Motor neuron (in vitro differentiated cells): Measurements from ENCODE around the gene NEURL3. TPM values are rescaled to one million over a fixed set of nuclear protein-coding genes. Genes with fewer than 3 reads are reported as not detected.
"Not testable (repeated sequence)": the region's sequence is repeated elsewhere in the genome, so short reads cannot be mapped to it uniquely, and the experiment has no call there.

Source experiments
- ATAC-seq, 8 experiments: fragments of 200-7000 bp; cut with Tn5 transposase; replicated peaks in 6 of 8; 2 replicates each; pipeline ENCODE4 v1.8.0; 2021; ENCODE audit warnings: mild to moderate bottlenecking in 8 of 8, moderate library complexity in 8 of 8
- H3K27ac ChIP-seq, 2 donors: fragments of 250-450 bp; sonication (Bioruptor Pico); 2 replicates each; pipeline ENCODE4 v1.9.0; 2021; ENCODE audit warnings: antibody characterized with exemption in 2 of 2, mild to moderate bottlenecking in 2 of 2, moderate library complexity in 1 of 2
- H3K4me1 ChIP-seq, 2 donors: fragments of 250-450 bp; sonication (Bioruptor Pico); replicated peaks in 1 of 2; 2 replicates each; pipeline ENCODE4 v1.6.1; 2021; ENCODE audit warnings: antibody characterized with exemption in 2 of 2, mild to moderate bottlenecking in 2 of 2, moderate library complexity in 1 of 2
- H3K4me3 ChIP-seq, 5 donors: fragments of 250-450 bp; sonication (Bioruptor Pico); 2 replicates each; pipeline ENCODE4 v1.9.0; 2021; ENCODE audit warnings: antibody characterized with exemption in 5 of 5, mild to moderate bottlenecking in 5 of 5, moderate library complexity in 4 of 5
- WGBS, 10 experiments: fragments of 450-650 bp; shearing (Covaris generic); methylation state at CpG; one replicate each; pipeline ENCODE4 v1.0.0; 2022; 5-methylcytosine and 5-hydroxymethylcytosine counted together
- in situ Hi-C, 9 experiments: fragments of 400-800 bp; cut with MboI; loops; one replicate each; pipeline ENCODE4 v1.15.0; 2021; ENCODE audit warnings: low sequenced_read_pairs in 9 of 9, low pct_unique_long_range_greater_than_20kb in 2 of 9; ENCODE audit not compliant: unreplicated experiment in 9 of 9
- total RNA-seq, 8 experiments: library from RNA; unstranded; fragments of 300-600 nt; gene quantifications; 2 replicates each; pipeline versions ENCODE4 v1.2.3 to v1.2.4, GENCODE V29; 2022

NEURL3 gene
- total RNA-seq, 8 experiments from 2014 or later: 0.13 to 0.52 (median 0.17) TPM; not detected in 4

GRCh38 chr2:96506907-96507240, 1.7 kb upstream of the NEURL3 start:
- in situ Hi-C loops: loop anchor here in 4 of 9 experiments (10.0 to 25.0 kb wide), 3 partner anchors 92 to 102 kb away; no protein-coding TSS in a partner anchor
- H3K27ac ChIP-seq: no peak overlapping the region
- H3K4me3 ChIP-seq: no peak overlapping the region
- no peak for ATAC-seq
- 50 to 100% (median 90%) methylated on average over 1 to 7 of the region's 7 CpGs; no CpG with 5 or more reads in 1 of the 10 experiments for WGBS, 10 experiments
- peaks cover 0 to 3% of the 10 kb centered on the region in 2 donors for H3K4me1 ChIP-seq

GRCh38 chr2:96506016-96506906, 1.1 kb upstream of the NEURL3 start:
- Histone ChIP-seq H3K4me3 (no peak overlapping the region), H3K27ac (no peak overlapping the region), H3K4me1 (peaks cover 0 to 3% of the 10 kb centered on the region in 2 donors)
- no peak for ATAC-seq
- WGBS, 10 experiments: 70 to 93% (median 83%) methylated on average over 1 to 5 of the region's 8 CpGs; no CpG with 5 or more reads in 5 of the 10 experiments
- in situ Hi-C loops: loop anchor here in 4 of 9 experiments (10.0 to 25.0 kb wide), 3 partner anchors 91 to 101 kb away; no protein-coding TSS in a partner anchor

DNA sequence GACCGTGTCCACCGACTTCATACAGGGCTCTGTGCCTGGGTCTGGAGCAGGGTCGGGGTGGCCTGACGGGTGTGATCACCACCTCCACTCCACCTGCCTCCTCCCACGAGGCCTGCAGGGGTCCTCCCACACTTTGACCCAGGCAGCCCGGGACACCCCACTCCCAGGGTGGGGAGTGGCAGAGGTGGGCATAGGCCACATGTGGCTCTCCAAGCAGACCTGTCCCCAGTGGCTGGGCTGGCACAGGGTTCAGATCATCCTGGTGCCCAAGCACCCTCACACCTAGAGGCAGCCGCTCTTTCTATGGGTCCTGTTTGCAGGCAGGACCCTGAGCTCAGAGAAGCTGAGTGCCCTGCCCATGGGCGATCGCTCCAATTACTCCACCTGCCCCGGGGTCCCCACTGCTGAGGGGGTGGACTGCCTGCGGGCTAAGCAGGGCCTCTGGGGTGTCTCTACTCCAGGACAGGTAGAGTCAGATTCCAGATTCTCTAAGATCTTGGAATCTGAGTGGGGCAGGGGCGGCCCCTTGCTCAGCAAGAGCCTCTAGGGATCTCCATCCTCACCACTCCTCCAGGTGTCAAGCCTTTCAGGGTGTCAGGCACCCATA, 1.4 kb downstream of the NEURL3 start:
- no peak for ATAC-seq
- Histone ChIP-seq H3K27ac (no peak overlapping the region), H3K4me3 (no peak overlapping the region), H3K4me1 (no peaks in the 10 kb centered on the region)
- 40 to 94% (median 90%) methylated on average over 1 to 3 of the region's 12 CpGs; no CpG with 5 or more reads in 6 of the 10 experiments for WGBS, 10 experiments
- in situ Hi-C loops: loop anchor here in 4 of 9 experiments (10.0 to 25.0 kb wide), 3 partner anchors 89 to 99 kb away; no protein-coding TSS in a partner anchor

DNA sequence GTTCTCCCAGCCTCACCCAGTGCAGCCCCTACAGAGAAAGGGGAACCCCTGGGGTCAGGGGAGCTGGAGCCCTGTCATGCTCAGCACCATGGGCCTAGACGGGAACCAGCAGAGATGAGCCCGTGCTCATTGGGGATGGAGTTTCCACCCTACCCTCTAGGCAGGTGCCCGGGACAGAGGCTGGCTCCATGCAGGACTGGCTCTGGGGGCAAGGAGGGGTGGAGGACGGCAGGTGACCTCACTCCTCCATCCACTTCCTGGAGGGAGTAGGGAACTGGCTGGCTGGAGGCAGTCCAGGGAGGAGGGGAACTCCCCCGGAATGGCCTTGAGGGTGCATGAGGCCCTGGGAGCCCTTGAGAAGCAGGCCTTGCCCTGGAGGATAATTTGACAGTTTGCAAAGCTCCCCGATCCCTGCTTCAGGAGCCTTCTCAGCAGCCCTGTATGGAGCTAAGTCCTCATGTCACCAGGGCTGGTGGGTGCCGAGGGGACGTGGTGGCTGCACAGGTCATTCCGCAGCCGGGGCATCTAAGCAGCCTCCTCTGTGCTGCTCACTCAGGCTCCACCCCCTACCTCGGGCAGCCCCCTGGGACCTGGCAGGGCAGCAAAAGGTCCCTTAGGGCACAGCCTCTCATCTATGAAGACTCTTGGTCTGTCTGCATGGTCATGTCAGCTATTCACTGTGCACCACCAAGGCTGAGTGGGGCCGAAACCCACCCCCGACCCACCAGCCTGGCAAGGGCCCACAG, 2.1 kb downstream of the NEURL3 start:
- in situ Hi-C loops: loop anchor here in 4 of 9 experiments (10.0 to 25.0 kb wide), 3 partner anchors 88 to 98 kb away; no protein-coding TSS in a partner anchor
- 72 to 83% (median 76%) methylated on average over 2 to 5 of the region's 13 CpGs; no CpG with 5 or more reads in 6 of the 10 experiments for WGBS, 10 experiments
- no peak for ATAC-seq

GRCh38 chr2:96501886-96502810, 3.0 kb downstream of the NEURL3 start:
- 37 to 100% (median 74%) methylated on average over 1 to 7 of the region's 16 CpGs; no CpG with 5 or more reads in 4 of the 10 experiments for WGBS, 10 experiments
- ATAC-seq: no peak
- in situ Hi-C loops: loop anchor here in 4 of 9 experiments (10.0 to 25.0 kb wide), 3 partner anchors 87 to 97 kb away; no protein-coding TSS in a partner anchor
- H3K4me1 ChIP-seq: no peaks in the 10 kb centered on the region
- H3K27ac ChIP-seq: no peak overlapping the region
- H3K4me3 ChIP-seq: no peak overlapping the region

More for the DNA sequence above, 2.1 kb downstream of the NEURL3 start:
- no peaks in the 10 kb centered on the region for H3K4me1 ChIP-seq
- H3K27ac ChIP-seq: no peak overlapping the region
- no peak overlapping the region for H3K4me3 ChIP-seq

GRCh38 chr2:96501471-96501874, 3.7 kb downstream of the NEURL3 start:
- H3K4me1 ChIP-seq: no peaks in the 10 kb centered on the region
- no peak overlapping the region for H3K27ac ChIP-seq
- no peak for ATAC-seq
- no peak overlapping the region for H3K4me3 ChIP-seq
- in situ Hi-C loops: loop anchor here in 4 of 9 experiments (10.0 to 25.0 kb wide), 3 partner anchors 87 to 97 kb away; no protein-coding TSS in a partner anchor
- WGBS, 10 experiments: 17 to 83% (median 60%) methylated on average over 1 of the region's 2 CpGs; no CpG with 5 or more reads in 7 of the 10 experiments

DNA sequence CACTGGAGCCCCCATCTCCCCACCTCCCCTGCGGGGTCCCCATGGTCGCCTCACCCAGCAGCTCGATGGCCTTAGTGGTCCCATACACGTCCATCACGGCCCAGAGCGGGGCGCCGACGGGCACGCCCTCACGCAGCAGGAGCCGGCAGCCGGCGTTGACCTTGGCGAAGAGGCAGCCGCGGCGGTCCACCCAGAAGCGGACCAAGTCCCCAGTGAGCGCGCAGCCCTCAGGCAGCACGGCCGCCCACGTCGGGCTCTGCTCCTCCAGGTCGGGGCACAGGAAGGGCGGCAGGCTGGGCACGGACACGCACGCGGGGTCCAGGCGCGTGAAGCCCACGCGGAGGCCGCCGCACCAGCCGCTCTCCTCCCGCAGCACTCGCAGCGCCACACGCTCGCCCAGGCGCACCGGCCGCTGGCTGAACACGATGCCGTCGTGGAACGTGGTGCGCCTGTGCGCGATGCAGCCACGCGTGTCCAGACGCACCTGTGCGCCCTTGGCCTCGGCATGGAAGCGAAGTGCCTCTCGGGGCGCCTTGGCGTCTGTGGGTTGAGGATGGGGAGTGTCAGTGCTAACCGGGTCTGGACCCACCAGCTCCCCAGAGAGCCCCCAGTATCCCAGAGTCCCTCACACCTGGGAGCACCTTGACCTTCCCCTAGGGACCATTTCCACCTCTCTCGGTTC, 4.6 kb downstream of the NEURL3 start:
- H3K4me1 ChIP-seq: no peaks in the 10 kb centered on the region
- in situ Hi-C loops: loop anchor here in 4 of 9 experiments (10.0 to 25.0 kb wide), 3 partner anchors 86 to 96 kb away; no protein-coding TSS in a partner anchor
- H3K27ac ChIP-seq: no peak overlapping the region
- no peak for ATAC-seq
- WGBS, 10 experiments: 22 to 100% (median 94%) methylated on average over 1 to 12 of the region's 64 CpGs; no CpG with 5 or more reads in 6 of the 10 experiments
- H3K4me3 ChIP-seq: no peak overlapping the region

GRCh38 chr2:96499061-96499960, 5.8 kb downstream of the NEURL3 start:
- in situ Hi-C loops: no loop called here

GRCh38 chr2:96498611-96499010, 6.5 kb downstream of the NEURL3 start:
- H3K27ac ChIP-seq, in situ Hi-C loops, ATAC-seq, H3K4me1 ChIP-seq, H3K4me3 ChIP-seq: not testable (repeated sequence)
- WGBS, 10 experiments: 57 to 90% (median 83%) methylated on average over 1 to 6 of the region's 6 CpGs; no CpG with 5 or more reads in 3 of the 10 experiments

More at GRCh38 chr2:96499061-96499960, 5.8 kb downstream of the NEURL3 start:
- WGBS, 10 experiments: 60 to 89% (median 66%) methylated on average over 2 to 6 of the region's 15 CpGs; no CpG with 5 or more reads in 5 of the 10 experiments
- H3K4me3 ChIP-seq: no peak overlapping the region
- no peaks in the 10 kb centered on the region for H3K4me1 ChIP-seq
- no peak for ATAC-seq
- H3K27ac ChIP-seq: no peak overlapping the region

DNA sequence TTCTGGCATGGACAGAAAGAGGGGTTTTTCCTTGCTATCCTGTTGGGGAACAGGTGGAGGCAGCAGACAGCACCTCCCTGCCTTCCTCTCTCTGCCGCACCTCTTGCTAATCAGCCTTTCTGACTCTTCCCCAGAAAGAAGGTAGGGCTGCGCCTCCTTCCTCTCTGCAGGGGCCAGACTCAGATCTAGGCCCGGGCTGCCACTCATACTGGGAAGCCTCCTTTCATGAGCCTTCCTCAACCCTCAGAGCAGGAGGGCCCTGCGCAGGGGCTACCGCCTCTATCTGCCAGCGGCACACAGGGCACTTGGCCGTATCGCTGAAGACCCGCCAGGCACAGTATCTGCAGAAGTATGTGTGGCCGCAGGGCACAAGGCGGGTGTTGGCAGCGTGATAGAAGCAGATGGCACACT, 7.1 kb downstream of the NEURL3 start:
- in situ Hi-C loops: no loop called here
- Histone ChIP-seq H3K4me1 (no peaks in the 10 kb centered on the region), H3K27ac (no peak overlapping the region), H3K4me3 (no peak overlapping the region)
- ATAC-seq: no peak
- WGBS, 10 experiments: 47 to 93% (median 85%) methylated on average over 3 to 8 of the region's 12 CpGs; no CpG with 5 or more reads in 7 of the 10 experiments
